GM12878 (cell line): Measurements from ENCODE around the gene SOD2.

Source experiments
- CREB1 ChIP-seq: IDR thresholded peaks from 2 replicates; pipeline ENCODE4 v1.6.1; 2012; ENCODE audit warnings: low read depth, mild to moderate bottlenecking, inconsistent platforms
- CTCF ChIP-seq, 3 experiments: IDR thresholded peaks in 2 of 3; conservative IDR thresholded peaks in 1 of 3; 2 replicates each; pipeline ENCODE4 v1.5.1; 2011; ENCODE audit warnings: low read depth in 3 of 3, low read length in 3 of 3, mild to moderate bottlenecking in 3 of 3, control low read depth in 2 of 3, moderate library complexity in 2 of 3, inconsistent platforms in 1 of 3, mixed read lengths in 1 of 3; ENCODE audit not compliant: control insufficient read depth in 2 of 3, insufficient read depth in 1 of 3; ENCODE audit errors: extremely low read depth in 1 of 3
- GABPA ChIP-seq: IDR thresholded peaks from 2 replicates; pipeline ENCODE4 v1.6.1; 2014; ENCODE audit warnings: antibody characterized with exemption, low read depth, mild to moderate bottlenecking, inconsistent platforms
- RBBP5 ChIP-seq: fragments of 200-600 bp; sonication (generic); conservative IDR thresholded peaks from 2 replicates; pipeline ENCODE4 v1.6.1; 2016
- YY1 ChIP-seq: IDR thresholded peaks from 2 replicates; pipeline ENCODE4 v1.6.1; 2011; ENCODE audit warnings: low read depth, mild to moderate bottlenecking, low read length
- ZNF592 ChIP-seq: fragments of 450-650 bp; IDR thresholded peaks from 2 replicates; pipeline ENCODE4 v1.6.1; 2017; ENCODE audit warnings: mild to moderate bottlenecking, moderate library complexity
- TF ChIP-seq, protein P1 (sequence below): IDR thresholded peaks from 2 replicates; pipeline ENCODE4 v1.6.1; 2012; ENCODE audit warnings: low read depth, low read length, improper control_type of control experiment
- TF ChIP-seq, protein P2 (sequence below): fragments of 450-650 bp; IDR thresholded peaks from 2 replicates; pipeline ENCODE4 v1.6.1; 2014; ENCODE audit warnings: mild to moderate bottlenecking

DNA sequence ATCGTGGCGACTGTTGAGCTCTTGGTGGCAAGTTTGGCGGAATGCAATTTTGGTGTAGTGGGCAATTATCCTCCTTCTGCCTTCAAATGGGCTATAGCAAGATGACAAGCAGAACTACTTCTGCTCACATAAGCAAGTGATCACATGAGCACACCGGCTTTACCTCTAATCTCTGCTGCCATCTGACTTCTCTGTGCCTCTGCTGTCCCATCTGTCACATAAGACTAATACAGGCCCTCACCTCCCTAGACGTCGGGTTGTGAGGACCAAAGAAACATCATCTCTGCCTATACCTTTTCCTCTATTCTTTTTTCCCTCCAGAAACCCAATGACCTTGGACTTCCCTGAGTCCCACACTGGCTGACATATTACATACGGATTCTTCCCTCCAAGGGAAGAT is 20.9 kb upstream of the SOD2 start:
- TF ChIP-seq CTCF (IDR thresholded peaks at IDR 0.05 in 2 of 3, conservative IDR thresholded peaks at IDR 0.05 in 1 of 3; ENCODE audit: control insufficient read depth in 2 of 3, extremely low read depth in 1 of 3, insufficient read depth in 1 of 3, low read depth in 3 of 3, low read length in 3 of 3) (no peak), RBBP5 (no peak), ZNF592 (no peak), GABPA (no peak), CREB1 (no peak), YY1 (no peak)
- TF ChIP-seq, protein P1, sequence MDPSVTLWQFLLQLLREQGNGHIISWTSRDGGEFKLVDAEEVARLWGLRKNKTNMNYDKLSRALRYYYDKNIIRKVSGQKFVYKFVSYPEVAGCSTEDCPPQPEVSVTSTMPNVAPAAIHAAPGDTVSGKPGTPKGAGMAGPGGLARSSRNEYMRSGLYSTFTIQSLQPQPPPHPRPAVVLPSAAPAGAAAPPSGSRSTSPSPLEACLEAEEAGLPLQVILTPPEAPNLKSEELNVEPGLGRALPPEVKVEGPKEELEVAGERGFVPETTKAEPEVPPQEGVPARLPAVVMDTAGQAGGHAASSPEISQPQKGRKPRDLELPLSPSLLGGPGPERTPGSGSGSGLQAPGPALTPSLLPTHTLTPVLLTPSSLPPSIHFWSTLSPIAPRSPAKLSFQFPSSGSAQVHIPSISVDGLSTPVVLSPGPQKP, result no peak
- TF ChIP-seq, protein P2, sequence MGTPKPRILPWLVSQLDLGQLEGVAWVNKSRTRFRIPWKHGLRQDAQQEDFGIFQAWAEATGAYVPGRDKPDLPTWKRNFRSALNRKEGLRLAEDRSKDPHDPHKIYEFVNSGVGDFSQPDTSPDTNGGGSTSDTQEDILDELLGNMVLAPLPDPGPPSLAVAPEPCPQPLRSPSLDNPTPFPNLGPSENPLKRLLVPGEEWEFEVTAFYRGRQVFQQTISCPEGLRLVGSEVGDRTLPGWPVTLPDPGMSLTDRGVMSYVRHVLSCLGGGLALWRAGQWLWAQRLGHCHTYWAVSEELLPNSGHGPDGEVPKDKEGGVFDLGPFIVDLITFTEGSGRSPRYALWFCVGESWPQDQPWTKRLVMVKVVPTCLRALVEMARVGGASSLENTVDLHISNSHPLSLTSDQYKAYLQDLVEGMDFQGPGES, result no peak
